ENCODE data around the gene ENTHD1. TPM values are rescaled to one million over a fixed set of nuclear protein-coding genes. Genes with fewer than 3 reads are reported as not detected.
"Not testable (repeated sequence)": the region's sequence is repeated elsewhere in the genome, so short reads cannot be mapped to it uniquely, and the experiment has no call there.

Gene ENTHD1
- total RNA-seq, 1 donor = not detected

GRCh38 chr22:39851606-39852315, 41.8 kb downstream of the ENTHD1 start:
- TF ChIP-seq, protein P1, sequence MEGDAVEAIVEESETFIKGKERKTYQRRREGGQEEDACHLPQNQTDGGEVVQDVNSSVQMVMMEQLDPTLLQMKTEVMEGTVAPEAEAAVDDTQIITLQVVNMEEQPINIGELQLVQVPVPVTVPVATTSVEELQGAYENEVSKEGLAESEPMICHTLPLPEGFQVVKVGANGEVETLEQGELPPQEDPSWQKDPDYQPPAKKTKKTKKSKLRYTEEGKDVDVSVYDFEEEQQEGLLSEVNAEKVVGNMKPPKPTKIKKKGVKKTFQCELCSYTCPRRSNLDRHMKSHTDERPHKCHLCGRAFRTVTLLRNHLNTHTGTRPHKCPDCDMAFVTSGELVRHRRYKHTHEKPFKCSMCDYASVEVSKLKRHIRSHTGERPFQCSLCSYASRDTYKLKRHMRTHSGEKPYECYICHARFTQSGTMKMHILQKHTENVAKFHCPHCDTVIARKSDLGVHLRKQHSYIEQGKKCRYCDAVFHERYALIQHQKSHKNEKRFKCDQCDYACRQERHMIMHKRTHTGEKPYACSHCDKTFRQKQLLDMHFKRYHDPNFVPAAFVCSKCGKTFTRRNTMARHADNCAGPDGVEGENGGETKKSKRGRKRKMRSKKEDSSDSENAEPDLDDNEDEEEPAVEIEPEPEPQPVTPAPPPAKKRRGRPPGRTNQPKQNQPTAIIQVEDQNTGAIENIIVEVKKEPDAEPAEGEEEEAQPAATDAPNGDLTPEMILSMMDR (IDR thresholded peaks at IDR 0.05; ENCODE audit: insufficient read depth, low read length) = no peak
- DNase-seq (ENCODE audit: low read depth) = no peak
- no peak overlapping the region for H3K4me3 ChIP-seq (ENCODE audit: low read depth, low read length)

GRCh38 chr22:39847477-39847876, 46.1 kb downstream of the ENTHD1 start:
- TF ChIP-seq, protein P1 (IDR thresholded peaks at IDR 0.05; ENCODE audit: insufficient read depth, low read length) = no peak
- no peak for DNase-seq (ENCODE audit: low read depth)
- no peak overlapping the region for H3K4me3 ChIP-seq (ENCODE audit: low read depth, low read length)

- not testable (repeated sequence) for DNase-seq (ENCODE audit: low read depth); H3K4me3 ChIP-seq (ENCODE audit: low read depth, low read length)
Observed at GRCh38 chr22:39846539-39846938, 47.0 kb downstream of the ENTHD1 start.

DNA sequence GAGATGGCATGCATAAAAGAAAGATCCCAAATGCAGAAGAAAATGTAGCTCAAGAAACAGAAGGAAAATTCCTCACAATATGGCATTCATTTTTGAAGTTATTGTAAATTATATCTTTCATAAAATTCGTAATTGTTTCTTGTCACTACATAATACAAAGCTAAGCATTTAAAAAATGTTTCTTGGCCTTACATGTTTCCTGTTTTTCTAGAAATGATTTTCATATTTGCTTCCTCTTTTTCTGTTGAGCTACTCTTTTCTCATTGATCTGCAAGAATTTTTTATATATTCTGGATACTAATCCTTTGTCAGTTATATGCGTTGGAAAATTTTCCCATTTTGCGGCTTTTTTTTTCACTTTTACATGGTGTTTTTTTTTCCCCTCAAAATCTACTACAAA, 48.0 kb downstream of the ENTHD1 start:
- TF ChIP-seq, protein P1 (IDR thresholded peaks at IDR 0.05; ENCODE audit: insufficient read depth, low read length) = no peak
- no peak overlapping the region for H3K4me3 ChIP-seq (ENCODE audit: low read depth, low read length)
- no peak for DNase-seq (ENCODE audit: low read depth)

- DNase-seq (ENCODE audit: low read depth) = no peak
- H3K4me3 ChIP-seq (ENCODE audit: low read depth, low read length) = no peak overlapping the region
- TF ChIP-seq, protein P1 (IDR thresholded peaks at IDR 0.05; ENCODE audit: insufficient read depth, low read length) = no peak
Observed at GRCh38 chr22:39839917-39840510, 53.5 kb downstream of the ENTHD1 start.

DNA sequence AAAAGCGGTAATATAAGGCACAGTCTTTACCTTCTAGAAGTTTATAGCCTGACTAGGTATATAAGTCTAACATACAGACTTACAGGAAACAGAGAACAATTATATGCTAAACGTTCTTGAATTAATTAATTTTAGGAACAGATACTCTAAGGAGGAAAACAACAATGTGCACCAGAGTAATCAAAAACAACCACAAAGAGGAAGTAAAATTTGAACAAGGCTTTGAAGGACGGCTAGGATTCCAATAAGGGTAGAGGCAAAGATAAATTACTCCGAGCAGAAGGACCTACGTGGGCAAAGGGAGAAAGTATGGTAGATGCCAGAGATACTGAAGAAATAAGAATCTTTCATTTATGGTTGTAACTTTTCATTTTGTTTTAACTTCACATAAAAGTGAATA, 54.4 kb downstream of the ENTHD1 start:
- TF ChIP-seq, protein P1 (IDR thresholded peaks at IDR 0.05; ENCODE audit: insufficient read depth, low read length) = no peak
- no peak overlapping the region for H3K4me3 ChIP-seq (ENCODE audit: low read depth, low read length)
- no peak for DNase-seq (ENCODE audit: low read depth)

- no peak for DNase-seq (ENCODE audit: low read depth)
- TF ChIP-seq, protein P1 (IDR thresholded peaks at IDR 0.05; ENCODE audit: insufficient read depth, low read length) = no peak
- no peak overlapping the region for H3K4me3 ChIP-seq (ENCODE audit: low read depth, low read length)
Observed at GRCh38 chr22:39833610-39834009, 60.0 kb downstream of the ENTHD1 start.

Measured in fibroblast of the aortic adventitia (primary cell).